GM21723 (cell line): ENCODE measurements around the gene EMILIN3.
"Not testable (repeated sequence)": the region's sequence is repeated elsewhere in the genome, so short reads cannot be mapped to it uniquely, and the experiment has no call there.

Experiments
- ATAC-seq: cut with Tn5 transposase; IDR thresholded peaks from one replicate; pipeline ENCODE4 v1.9.1; 2021; ENCODE audit warnings: mild to moderate bottlenecking, moderate library complexity; ENCODE audit not compliant: unreplicated experiment

EMILIN3 gene

GRCh38 chr20:41320441-41320840 is 46.2 kb downstream of the EMILIN3 start:
- ATAC-seq: no peak

- no peak for ATAC-seq
These were observed 48.4 kb downstream of the EMILIN3 start for GRCh38 chr20:41318271-41318649.

DNA sequence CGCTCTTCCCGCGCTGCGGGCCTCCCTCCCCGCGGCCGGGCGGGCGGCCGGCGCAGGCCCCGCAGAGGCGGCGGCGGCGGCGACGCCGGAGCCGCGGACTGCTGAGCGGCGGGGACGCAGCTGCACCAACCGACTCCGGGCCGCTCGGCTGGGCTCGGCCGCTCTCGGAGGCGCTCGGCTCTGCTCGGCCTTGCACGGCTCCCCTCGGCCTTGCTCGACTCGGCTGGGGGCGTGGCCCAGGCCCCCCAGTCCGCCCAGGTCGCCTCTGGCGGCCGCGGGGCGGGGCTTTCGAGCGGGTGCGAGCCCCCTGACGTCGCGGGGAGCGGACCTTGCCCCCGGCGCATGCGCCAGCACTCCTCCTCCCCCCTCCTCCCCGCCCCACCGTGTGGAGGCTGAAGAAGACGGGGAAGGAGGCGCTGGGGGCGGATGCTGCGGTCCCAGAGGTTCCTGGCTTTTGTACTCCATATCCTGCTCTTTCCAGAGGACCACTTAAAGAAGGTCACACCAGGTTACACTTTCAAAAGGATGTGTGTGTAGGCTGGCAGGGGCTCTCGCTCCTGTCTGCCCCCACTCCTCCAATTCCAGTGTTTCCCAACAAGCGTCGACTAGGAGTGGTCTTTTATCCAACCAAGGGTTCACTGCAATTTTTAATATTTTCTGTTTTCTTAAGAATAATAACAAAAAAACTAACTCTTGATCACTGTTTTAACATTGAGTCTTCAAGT is 48.9 kb downstream of the EMILIN3 start, which contains the start of gene ZHX3:
TSS of gene ZHX3 (minus strand) at position 186 of the 725 bp plus-strand sequence. CDS start 112,815 bp downstream, outside the sequence.
- ATAC-seq: peak; percentile 97

DNA sequence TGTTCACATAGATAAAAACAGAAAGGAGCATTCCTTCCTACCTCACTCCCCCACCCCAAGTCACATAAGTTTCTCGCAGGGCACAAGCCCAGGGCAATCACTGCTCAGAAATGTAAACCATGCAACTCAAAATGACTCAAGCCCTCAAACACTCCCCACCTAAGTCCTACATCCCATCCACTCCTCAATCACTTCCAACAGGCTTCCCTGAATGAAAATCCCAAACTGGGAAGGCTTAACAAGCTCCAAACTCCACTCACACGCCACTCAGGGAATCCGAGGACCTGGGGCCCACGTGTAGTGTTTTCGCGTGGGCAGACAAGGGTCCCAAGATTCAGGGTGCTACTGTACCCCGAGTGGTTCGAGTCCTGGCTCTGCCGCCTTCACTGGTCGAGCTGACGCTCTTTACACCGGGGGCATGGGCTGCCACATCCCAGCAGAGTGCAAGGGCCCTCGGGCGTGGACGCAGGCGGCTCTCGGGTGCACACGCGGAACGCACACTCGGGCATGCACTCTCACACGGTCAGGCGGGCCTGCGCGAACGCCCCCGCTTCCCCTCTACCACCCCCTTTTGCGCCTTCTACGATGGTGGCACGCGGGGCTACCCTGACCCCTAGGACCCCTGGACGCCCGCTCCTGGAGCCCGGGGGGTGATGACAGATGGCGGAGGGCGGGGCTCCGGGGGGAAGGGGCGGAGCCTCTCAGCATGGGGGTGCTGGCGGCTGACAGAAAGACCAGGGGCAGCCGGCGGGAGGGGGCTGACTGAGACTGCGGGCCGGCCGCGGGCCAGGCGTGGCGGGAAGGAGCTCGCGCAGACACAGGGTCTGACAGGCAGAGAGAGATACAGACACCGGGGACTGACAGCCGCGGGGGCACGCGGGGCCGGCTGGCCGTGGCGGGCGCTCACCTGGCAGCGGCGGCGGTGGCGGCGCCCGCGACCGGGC is 49.7 kb downstream of the EMILIN3 start:
- peak; percentile 73 for ATAC-seq

DNA sequence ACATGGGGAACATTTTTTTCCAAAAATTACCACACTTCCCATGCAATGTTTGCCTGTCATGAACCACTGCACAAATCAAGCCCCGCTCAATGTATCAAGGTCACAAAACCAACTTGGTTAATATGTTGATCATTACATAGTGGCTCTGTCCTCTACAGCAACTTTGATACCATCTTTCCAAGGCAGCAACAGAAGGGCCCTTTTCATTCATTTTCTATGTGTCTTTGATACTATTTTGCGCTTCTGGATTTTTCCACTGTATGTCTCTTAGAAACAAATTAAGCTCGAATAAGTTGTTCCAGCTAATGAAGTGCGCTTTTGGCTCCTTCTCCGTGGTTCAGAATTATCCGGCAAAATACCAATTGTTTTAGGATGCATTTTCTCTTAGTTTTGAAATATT is 50.6 kb downstream of the EMILIN3 start:
- ATAC-seq: no peak

GRCh38 chr20:41314386-41314785 is 52.2 kb downstream of the EMILIN3 start:
- no peak for ATAC-seq

DNA sequence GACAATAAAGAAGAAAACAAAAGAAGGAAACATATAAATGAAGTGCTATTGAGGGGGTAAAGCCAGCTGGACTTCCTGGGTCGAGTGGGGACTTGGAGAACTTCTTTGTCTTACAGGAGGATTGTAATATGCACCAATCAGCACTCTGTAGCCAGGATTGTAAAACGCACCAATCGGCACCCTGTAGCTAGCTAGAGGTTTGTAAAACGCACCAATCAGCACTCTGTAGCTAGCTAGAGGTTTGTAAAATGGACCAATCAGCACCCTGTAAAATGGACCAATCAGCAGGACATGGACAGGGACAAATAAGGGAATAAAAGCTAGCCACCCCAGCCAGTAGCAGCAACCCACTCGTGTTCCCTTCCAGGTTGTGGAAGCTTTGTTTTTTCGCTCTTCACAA is 54.6 kb downstream of the EMILIN3 start:
- not testable (repeated sequence) for ATAC-seq
